GM18520 (cell line): ENCODE measurements around the gene EBF3.

Source experiments
- ATAC-seq: cut with Tn5 transposase; IDR thresholded peaks from one replicate; pipeline ENCODE4 v1.9.1; 2021; ENCODE audit not compliant: unreplicated experiment

Gene EBF3

GRCh38 chr10:129811208-129811607 lies 152.9 kb downstream of the EBF3 start:
- no peak for ATAC-seq

- ATAC-seq = no peak
These were observed 154.2 kb downstream of the EBF3 start for GRCh38 chr10:129809841-129810240.

GRCh38 chr10:129809431-129809830 lies 154.6 kb downstream of the EBF3 start:
- no peak for ATAC-seq

- ATAC-seq = no peak
These were observed 155.7 kb downstream of the EBF3 start for GRCh38 chr10:129808092-129808983.

- no peak for ATAC-seq
These were observed 156.9 kb downstream of the EBF3 start for GRCh38 chr10:129807211-129807610.

GRCh38 chr10:129800796-129801340 lies 163.2 kb downstream of the EBF3 start:
- no peak for ATAC-seq

- ATAC-seq = no peak
These were observed 164.1 kb downstream of the EBF3 start for GRCh38 chr10:129799942-129800341.

- no peak for ATAC-seq
These were observed 167.2 kb downstream of the EBF3 start for GRCh38 chr10:129796710-129797420.

GRCh38 chr10:129793996-129794395 lies 170.1 kb downstream of the EBF3 start:
- ATAC-seq = no peak

GRCh38 chr10:129793479-129793878 lies 170.6 kb downstream of the EBF3 start:
- ATAC-seq = no peak

- no peak for ATAC-seq
These were observed 171.2 kb downstream of the EBF3 start for GRCh38 chr10:129792864-129793263.

GRCh38 chr10:129792141-129792540 lies 171.9 kb downstream of the EBF3 start:
- ATAC-seq = no peak

GRCh38 chr10:129790715-129791446 lies 173.2 kb downstream of the EBF3 start:
- ATAC-seq = no peak

- ATAC-seq = no peak
These were observed 175.9 kb downstream of the EBF3 start for GRCh38 chr10:129788215-129788614.

- ATAC-seq = no peak
These were observed 176.5 kb downstream of the EBF3 start for GRCh38 chr10:129787557-129787956.

- ATAC-seq = no peak
These were observed 177.9 kb downstream of the EBF3 start for GRCh38 chr10:129786216-129786615.

- no peak for ATAC-seq
These were observed 178.5 kb downstream of the EBF3 start for GRCh38 chr10:129785536-129785981.
